GM03348 (cell line): ENCODE data around the gene CNNM3.
"Not testable (repeated sequence)": the region's sequence is repeated elsewhere in the genome, so short reads cannot be mapped to it uniquely, and the experiment has no call there.

Experiments
- DNase-seq: peaks from one replicate; pipeline ENCODE4 v3.0.0; 2012; ENCODE audit warnings: low spot score

Gene CNNM3

DNA sequence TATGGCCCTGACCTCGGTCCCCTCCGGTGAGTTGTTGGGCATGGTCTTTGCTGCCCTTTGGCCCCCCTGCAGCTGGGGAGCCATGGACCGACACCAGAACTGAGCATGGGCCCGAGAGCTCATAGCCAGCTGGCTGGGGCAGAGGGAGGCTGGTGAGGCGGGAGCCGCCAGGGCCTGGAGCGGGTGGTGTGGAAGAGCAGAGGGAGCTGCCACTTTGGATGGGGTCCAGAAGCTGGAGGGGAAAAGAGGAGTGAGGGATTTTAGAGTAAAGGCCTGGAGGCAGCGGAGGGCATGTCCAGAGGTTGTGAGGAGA, 16.5 kb upstream of the CNNM3 start:
- DNase-seq: no peak

DNA sequence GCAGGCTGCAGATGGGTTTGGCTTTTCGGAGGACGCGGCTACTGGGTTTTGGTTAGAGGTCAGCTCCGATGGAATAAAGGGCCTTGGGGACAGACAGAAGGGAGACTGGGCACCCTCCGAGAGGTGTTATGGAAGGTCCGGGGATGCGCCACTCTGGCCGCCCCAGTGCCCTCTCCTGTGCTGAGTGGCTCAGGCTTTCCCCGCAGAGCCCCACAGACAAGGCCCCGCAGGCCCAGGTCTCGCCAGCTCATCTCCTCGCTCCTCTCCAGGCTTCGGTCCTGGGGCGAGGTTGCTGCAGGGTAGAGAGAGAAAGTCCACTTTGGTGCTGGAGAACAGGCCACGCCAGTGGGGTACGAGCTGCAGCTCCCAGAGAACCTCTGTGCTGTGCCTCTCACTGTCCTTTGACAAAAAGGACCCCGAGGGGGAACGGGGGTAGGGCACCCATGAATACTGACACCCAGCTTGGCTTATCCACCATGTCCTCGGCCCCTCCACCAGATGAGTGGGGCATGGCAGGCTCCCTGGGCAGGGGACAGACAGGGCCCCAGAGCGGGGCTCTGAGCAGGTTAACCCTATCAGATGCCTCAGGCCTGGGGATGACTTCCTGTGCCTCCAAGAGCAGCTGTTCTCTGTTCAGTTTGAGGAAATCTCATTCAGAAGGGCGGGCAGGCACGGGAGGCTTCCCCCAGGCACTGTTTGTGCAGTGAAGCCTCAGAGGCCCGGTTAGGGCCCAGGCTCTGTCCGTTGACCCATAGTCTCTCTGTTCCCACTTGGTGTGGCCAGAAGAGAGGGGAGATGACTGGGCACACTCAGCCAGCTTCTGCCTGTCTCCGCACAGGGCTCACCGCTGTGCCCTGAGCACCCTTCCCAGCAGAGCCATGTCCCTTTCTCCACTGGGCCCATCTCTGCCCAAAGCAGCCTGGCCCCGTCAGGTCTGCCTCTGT, 15.7 kb upstream of the CNNM3 start:
- DNase-seq: no peak

DNA sequence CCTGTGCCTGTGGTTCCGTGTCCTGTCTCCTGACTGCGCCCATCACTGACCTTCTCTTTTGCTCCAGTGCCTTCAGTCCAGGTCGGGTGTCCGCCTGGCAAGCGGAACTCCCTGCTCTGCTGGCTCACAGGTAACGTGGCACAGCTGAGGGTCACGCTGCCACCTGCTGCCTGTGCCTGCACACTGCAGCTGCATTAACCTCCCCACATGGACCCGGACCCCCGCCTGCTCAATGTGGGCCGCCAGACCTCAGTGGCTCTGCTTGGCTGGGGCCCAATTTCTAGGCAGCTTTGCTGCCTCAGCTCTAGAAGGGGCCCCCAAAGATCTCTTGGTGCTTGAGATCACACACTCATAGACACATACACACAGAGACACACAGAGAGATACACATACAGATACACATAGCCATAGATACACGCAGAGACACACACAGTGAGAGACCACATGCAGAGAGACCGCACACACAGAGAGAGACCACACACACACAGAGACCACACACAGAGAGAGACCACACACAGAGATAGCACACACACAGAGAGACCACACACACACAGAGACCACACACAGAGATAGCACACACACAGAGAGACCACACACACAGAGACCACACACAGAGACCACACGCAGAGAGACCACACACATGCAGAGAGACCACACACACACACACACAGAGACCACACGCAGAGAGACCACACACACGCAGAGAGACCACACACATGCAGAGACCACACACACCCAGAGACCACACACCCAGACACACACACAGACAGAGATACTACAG, 14.9 kb upstream of the CNNM3 start:
- peak; percentile 82 for DNase-seq

DNA sequence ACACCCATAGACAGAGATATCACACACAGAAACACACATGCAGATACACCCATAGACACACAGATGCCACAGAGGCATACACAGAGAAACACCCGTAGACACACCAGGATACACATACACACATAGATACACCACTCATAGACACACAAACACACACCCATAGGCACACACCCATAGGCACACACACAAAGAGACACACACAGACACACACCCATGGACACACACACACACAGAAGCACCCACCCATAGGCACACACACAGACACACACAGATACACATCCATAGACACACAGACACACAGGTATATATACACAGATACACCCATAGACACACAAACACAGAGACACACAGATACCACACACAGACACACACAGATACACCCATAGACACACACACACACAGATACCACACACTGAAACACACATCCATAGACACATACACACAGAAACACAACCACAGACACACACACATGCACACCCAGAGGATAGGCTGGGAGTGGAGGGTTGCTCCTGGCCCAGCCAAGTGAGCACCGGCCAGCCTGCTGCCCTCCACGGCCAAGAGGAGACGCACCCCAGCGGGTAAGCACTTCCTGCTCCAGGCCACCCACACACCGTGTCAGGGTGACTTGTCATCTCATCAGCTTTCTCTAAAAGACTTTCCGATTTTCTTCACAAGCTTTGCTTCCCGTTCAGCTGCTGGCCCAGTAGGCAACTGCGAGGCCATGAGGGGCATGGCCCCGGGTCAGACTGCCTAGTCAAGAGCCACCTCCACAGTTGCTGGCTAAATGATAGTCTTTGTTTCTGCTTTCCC, 14.1 kb upstream of the CNNM3 start:
- no peak for DNase-seq

DNA sequence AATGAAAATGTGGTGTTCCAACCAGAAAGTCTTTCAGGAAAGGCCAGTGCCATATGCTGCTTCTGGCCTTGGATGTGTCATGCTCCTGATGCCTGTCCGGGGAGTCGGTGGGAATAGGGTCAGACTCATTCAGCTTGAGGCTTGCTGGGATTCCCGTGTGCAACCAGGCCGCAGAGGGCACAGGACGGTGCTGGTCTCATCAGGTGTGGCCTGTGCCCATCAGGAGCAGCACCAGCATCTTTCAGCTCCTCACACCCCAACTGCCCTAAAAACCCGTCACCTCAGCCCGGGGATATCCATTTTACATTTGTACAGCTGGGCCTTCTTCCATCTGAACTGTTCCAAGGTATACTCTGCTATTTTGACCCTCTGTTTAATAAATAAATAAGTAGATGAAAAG, 13.3 kb upstream of the CNNM3 start:
- no peak for DNase-seq

DNA sequence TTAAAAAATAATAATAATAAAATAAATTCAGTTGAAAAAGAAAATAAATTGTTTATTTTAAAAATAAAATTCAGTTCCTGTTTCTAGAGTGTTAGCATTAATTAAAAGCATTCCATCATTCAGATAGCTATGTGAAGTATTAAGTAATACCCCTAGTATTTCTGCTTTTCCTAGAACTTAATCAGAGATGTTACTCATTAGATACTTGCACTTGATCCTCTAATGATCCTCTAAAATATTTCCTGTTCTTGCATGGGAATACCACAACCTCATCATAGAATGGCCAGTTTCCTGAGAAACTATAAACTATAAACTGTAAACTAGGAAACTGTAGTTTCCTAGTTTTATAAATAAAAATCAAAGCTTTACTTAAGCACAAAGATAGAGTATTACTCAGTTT, 11.1 kb upstream of the CNNM3 start:
- no peak for DNase-seq

DNA sequence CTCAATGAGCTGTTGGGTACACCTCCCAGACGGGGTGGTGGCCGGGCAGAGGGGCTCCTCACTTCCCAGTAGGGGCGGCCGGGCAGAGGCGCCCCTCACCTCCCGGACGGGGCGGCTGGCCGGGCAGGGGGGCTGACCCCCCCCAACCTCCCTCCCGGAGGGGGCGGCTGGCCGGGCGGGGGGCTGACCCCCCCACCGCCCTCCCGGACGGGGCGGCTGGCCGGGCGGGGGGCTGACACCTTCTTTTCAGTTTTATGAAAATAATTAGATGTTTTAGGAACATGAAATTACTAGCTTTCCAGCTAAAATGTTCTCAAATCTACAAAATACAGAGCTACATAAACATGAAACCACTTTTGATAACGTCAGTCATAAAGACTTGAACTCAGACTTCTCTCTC, 10.1 kb upstream of the CNNM3 start:
- not testable (repeated sequence) for DNase-seq

DNA sequence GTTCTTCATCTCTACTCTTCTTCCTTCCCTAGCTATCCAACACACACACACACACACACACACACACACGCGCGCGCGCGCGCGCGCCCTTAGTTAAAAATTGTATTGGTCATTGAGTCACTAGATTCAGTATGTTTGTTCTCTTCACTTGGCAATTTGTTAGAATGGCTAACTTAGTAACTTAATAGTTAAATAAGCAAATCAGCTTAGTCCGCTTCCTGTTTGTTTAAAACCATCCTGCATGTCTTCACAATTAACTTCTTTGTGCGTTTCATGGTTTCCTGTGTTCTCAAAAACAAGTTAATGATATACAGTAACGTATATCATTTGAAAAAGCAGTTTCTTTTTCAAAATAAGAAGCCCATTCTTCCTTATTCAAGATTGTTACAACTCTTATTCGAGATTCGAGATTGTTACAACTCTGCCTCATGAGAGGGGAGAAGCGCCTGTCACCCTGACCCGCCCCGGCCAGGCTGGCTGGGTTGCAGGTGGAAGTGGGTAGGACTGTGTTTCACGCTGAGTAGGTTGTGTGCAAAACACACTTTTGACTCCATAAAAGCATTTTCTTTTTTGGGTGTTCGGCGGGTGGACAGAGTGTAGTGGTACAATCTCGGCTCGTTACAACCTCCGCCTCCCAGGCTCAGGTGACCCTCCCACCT, 9.5 kb upstream of the CNNM3 start:
- DNase-seq: no peak

DNA sequence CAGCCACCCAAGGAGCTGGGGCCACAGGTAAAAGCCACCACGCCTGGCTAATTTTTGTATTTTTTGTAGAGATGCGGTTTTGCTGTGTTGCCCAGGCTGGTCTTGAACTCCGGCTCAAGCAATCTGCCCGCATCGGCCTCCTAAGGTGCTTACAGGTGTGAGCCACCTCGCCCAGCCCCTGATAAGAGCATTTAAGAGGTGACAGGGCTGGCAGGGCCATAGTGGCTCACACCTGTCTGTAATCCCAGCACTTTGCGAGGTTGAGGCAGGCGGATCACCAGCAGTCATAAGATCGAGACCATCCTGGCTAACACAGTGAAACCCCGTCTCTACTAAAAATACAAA, 9.0 kb upstream of the CNNM3 start:
- no peak for DNase-seq

DNA sequence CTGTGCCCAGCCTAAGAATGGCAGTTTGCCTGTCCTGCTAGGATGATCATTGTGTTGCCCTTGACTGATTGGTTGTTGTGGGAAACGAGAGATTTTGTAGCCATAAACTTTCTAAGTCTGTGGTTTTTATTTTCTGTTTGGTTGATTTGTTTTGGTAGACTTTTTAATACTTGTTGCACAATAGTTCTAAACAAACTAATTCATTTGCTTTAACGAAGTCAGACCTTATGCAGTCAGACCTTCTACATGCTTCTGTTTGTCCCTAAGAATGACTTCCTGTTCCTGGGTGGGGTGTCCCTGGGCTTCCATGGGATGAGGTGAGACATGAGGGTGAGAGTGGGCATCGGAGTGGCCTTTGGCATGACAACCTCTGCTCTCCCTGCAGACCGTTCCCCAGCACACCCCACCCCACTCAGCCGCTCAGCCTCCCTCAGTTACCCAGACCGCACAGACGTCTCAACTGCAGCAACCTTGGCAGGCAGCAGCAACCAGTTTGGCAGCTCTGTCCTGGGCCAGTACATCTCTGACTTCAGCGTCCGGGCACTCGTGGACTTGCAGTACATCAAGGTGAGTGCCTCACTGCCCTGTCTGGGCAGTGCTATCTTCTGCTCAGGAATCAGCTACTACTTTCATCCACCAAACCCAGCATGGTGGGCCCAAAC, 7.8 kb upstream of the CNNM3 start:
- DNase-seq: no peak

DNA sequence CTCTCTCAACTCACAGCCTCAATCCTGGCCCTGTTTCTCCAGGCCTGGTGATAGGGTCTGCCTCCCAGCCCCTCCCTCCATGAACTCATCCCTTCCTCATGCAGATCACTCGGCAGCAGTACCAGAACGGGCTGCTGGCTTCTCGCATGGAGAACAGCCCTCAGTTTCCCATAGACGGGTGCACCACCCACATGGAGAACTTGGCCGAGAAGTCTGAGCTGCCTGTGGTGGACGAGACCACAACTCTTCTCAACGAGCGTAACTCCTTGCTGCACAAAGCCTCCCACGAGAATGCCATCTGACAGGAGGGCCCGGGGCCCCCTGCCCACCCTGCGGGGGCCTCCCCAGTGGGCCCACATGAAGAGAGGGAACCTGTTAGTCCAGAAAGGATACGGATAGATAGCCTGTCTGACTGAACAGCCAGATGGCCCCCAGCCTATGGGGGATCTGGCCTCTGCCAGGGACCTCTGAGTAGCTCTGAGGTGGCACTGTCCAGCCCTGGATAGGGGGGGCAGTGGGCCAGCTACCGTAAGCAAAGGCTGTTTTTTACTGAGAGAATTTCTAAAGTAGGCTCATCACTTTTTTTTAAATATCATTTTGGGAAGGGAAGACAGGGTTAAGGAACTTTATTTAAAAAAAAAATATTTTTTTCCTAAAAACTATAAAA, 6.7 kb upstream of the CNNM3 start:
- no peak for DNase-seq

DNA sequence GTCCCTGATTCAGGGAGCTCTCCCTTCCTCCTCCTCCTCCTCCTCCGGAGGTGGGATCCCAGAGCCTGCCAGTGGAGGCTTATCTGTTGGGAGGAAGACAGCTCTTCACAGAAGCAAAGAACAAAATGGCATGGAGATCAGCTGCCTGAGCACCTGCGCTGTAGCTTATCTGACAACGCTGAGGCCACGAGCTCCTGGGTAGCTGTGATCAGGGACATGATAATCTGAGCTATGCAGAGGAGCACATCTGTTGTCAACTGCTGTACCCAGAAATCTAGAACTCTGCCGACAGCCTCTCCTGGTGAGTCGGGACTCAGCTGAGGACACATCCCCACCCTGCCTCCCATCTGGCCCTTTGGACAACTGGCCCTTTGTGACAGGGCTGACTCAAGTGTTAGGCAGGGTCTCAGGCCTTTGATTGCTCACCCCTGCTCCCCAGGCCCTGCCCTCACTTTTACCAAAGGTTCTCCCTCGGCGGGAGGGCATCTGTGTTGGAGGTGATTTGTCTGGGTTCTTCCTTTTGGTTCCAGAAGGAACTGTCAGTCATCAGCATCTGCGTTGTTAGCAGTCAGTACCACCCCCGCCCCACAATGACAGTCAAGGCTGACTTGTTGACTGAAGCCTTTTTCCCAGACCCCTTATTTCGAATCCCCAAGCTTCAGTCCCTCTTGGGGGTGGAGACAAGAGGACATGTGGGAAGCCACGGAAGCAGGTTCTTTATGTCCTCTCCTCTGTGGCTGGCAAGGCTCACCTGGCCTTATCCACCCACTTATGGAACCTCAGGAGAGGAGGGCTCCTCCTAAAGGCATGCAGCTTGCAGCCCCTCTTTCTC, 5.9 kb upstream of the CNNM3 start:
- no peak for DNase-seq

DNA sequence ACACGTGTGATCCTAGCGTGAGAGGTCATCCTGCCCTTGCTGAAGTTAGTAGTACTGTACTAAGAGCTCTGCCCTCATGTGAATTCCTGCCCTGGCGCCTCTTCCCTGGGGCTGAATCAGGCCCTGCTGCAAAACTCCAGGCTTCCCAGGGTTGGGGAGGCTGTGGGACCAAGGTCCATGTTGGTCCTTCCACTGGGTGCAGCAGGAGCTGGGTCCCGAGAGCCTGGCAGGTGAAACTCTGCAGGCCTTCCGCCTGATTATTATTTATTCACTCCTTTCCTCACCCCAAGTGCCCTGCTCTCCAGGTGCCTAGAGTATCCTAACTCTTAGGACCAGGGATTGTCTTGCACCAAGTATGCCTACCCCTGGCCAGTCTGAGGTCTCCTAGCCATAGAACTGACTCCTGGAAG, 5.3 kb upstream of the CNNM3 start:
- DNase-seq: no peak

DNA sequence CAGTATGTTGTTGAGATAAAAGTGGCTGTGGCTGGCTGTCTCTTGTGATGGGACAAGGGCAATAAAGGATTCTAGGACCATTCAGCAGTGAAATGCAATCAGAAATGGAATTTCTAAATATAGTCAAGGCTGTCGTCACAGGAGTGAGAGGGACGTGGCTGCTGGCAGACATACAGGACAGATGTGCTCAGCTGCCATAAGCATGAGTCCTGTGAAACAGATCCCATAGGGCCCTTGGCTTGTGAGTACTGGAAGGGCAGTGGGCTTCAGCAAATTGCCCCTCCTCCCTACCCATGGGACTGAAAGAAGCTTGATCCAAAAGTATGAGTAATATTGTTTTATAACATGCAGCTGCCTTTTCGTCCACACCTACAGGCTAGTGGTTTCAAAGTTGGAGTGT, 4.2 kb upstream of the CNNM3 start:
- peak; percentile 48 for DNase-seq

DNA sequence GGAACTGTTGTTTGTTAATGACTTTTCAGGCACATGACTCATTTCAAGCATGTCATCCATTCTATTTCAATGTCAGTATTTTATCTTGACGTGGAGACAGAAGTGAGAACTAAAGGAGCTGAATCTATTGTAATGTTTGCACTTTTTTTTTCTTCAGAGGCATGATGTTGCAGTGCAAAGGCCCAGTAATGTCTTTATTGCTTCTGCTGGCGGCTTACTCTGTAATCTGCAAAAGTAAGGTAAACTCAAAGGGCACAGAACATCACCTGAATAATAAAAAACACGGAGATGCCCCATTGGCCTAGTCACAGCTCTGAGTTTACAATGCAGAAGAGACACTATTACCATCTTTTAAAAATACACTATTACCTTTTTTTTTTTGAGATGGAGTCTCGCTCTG, 2.4 kb upstream of the CNNM3 start:
- no peak for DNase-seq

DNA sequence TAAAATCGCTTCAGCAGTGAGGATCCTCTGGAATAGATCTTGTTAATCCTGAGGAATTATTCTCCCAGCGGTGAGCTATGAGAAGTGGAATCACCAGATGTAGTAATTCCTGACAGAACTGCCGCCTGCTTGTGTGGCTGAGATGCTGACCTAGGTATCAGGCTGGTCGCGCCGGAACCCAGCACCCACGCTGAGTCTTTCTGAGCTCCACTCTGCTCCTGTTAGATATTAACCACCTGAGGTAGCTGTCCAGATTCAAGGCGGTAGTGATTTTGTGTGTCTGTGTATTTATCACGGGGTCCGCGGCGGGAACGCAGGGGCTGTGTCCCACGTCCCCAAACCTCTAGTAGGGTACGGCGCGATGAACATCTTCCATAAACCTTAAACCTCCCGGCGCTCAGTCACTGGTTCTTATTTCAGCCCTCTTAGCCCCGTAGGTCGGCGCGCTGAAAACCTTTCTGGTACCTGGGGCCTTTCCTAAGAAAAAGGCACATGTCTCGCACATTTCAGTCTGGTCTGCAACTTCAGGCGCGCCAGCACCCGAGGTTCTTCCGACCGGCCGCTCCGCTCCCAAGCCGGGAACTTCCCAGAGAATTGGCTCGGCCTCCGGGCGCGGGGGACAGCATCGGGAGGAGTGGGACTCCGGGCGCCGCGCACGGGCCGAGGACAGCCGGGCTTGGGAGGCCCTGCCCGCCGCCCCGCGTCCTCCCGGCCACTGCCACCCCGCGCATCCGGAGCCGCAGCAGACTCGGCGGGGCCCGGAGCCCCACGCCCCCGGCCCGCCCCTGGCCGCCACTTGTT, 542 bp upstream of the CNNM3 start:
- DNase-seq: peak; percentile 52

DNA sequence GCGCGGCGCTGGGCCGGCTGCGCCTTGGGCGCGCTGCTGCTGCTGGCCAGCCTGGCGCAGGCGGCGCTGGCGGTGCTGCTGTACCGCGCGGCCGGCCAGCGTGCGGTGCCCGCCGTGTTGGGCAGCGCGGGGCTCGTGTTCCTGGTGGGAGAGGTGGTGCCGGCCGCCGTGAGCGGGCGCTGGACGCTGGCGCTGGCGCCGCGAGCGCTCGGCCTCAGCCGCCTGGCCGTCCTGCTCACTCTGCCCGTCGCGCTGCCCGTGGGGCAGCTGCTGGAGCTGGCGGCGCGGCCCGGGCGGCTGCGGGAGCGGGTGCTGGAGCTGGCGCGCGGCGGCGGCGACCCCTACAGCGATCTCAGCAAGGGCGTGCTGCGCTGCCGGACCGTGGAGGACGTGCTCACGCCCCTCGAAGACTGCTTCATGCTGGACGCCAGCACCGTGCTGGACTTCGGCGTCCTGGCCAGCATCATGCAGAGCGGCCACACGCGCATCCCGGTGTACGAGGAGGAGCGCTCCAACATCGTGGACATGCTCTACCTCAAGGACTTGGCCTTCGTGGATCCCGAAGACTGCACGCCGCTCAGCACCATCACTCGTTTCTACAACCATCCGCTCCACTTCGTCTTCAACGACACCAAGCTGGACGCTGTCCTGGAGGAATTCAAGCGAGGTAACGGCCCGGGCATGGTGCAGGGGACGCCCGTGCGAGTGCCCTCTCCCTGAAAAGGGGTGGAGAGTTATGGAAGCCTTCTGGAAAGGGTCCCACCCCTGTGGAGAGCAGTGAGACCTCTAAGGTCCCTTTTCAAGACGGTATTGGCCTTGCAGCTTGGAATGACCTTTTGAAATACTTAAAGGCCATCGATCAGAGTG, 1.0 kb downstream of the CNNM3 start:
- DNase-seq: no peak

DNA sequence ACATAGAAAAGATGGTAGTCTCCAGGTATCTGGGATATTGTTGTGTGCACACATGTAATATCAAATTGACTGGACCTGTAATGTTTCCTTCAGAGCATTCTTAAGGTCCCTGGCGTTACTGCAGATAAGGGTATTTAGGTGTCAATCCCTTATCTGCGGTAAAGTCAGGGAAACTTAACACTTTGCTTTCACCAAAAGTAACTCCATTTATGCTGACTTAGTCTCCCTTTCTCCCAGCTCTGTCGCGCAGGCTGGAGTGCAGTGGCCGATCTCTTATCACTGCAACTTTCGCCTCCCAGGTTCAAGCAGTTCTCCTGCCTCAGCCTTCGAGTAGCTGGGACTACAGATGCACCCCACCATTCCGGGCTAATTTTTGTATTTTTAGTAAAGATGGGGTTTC, 1.8 kb downstream of the CNNM3 start:
- DNase-seq: no peak
